K562 (cell line): ENCODE results near the gene GTF3C6. TPM values are rescaled to one million over a fixed set of nuclear protein-coding genes. Genes with fewer than 3 reads are reported as not detected.

ENCODE experiments used
- ATAC-seq: fragments of 200-7000 bp; cut with Tn5 transposase; 3 replicates; pipeline ENCODE4 v1.9.1; 2020; ENCODE audit warnings: moderate library complexity
- BruUV-seq: library from RNA; stranded (reverse); fragments of 400-500 nt; replicated peaks from 2 replicates; lab custom pipeline; 2021; lab: Mats Ljungman, UMichigan
- CTCF ChIA-PET: fragments of 300-600 bp; formaldehyde crosslinking; extraction: SDS; loops from one replicate; lab custom pipeline; 2021; ENCODE audit warnings: low intra/inter-chr PET ratio; lab: Yijun Ruan, JAX
- POLR2A ChIA-PET: fragments of 300-600, 350-650 bp; sonication (Branson Sonifier 250); formaldehyde crosslinking; extraction: SDS; loops from one replicate; lab custom pipeline; 2021; ENCODE audit warnings: antibody characterized with exemption, inconsistent platforms; lab: Yijun Ruan, JAX
- DNase-seq, 4 experiments: peaks; one replicate each; pipeline versions ENCODE4 v3.0.0 to v3.0.0-alpha.2; 2011 to 2018; ENCODE audit warnings: low spot score in 3 of 4, mixed read lengths in 3 of 4; ENCODE audit errors: extremely low read depth in 1 of 4
- FAIRE-seq: peaks from 2 replicates; lab custom pipeline; 2011; peaks lifted over from hg19 to GRCh38; lab: Jason Lieb, UNC
- H2AFZ ChIP-seq: 2 replicates; pipeline ENCODE4 v1.6.0; 2011; ENCODE audit warnings: low read depth, low read length, control low read depth, inconsistent platforms
- H3K27ac ChIP-seq: fragments of 200-600 bp; 3 replicates; pipeline ENCODE4 v1.8.0; 2011; ENCODE audit warnings: low read depth, mild to moderate bottlenecking, control low read depth, inconsistent platforms, low read length, moderate library complexity, mixed read lengths; ENCODE audit errors: extremely low read depth
- H3K27me3 ChIP-seq, 2 experiments: fragments of 300-600 bp in 1 of 2; 2 replicates in 1 of 2; 3 replicates in 1 of 2; pipeline versions ENCODE4 v1.6.0 to v1.8.0; 2011; ENCODE audit warnings: inconsistent platforms in 2 of 2, low read length in 2 of 2, mild to moderate bottlenecking in 1 of 2, mixed read lengths in 1 of 2, moderate library complexity in 1 of 2; ENCODE audit not compliant: control insufficient read depth in 2 of 2, insufficient read depth in 2 of 2
- H3K36me3 ChIP-seq: fragments of 300-600 bp; 3 replicates; pipeline ENCODE4 v1.8.0; 2011; ENCODE audit warnings: mild to moderate bottlenecking, low read length, inconsistent platforms; ENCODE audit not compliant: control insufficient read depth, insufficient read depth
- H3K4me1 ChIP-seq, 2 experiments: fragments of 200-600 bp in 1 of 2; replicated peaks in 1 of 2; 2 replicates in 1 of 2; 3 replicates in 1 of 2; pipeline versions ENCODE4 v1.5.1 to v1.8.0; 2011; ENCODE audit warnings: inconsistent platforms in 2 of 2, low read length in 2 of 2, mild to moderate bottlenecking in 1 of 2, mixed read lengths in 1 of 2, moderate library complexity in 1 of 2; ENCODE audit not compliant: control insufficient read depth in 2 of 2, insufficient read depth in 2 of 2
- H3K4me2 ChIP-seq: 2 replicates; pipeline ENCODE4 v1.6.1; 2011; ENCODE audit warnings: low read length, control low read depth, inconsistent platforms, mixed read lengths; ENCODE audit not compliant: insufficient read depth
- H3K4me3 ChIP-seq: fragments of 200-600 bp; sonication (generic), shearing (Covaris generic); 2 replicates; pipeline ENCODE4 v1.5.1; 2016; ENCODE audit warnings: control low read depth, inconsistent platforms
- H3K79me2 ChIP-seq: fragments of 200-600 bp; 3 replicates; pipeline ENCODE4 v1.8.0; 2011; ENCODE audit warnings: low read length, inconsistent platforms; ENCODE audit not compliant: control insufficient read depth, insufficient read depth
- H3K9ac ChIP-seq, 2 experiments: 2 replicates each; pipeline versions ENCODE4 v1.6.0 to v1.6.1; 2011; ENCODE audit warnings: low read depth in 2 of 2, low read length in 2 of 2, control low read depth in 1 of 2, inconsistent platforms in 1 of 2, mild to moderate bottlenecking in 1 of 2, mixed read lengths in 1 of 2; ENCODE audit not compliant: insufficient read depth in 1 of 2
- H3K9me1 ChIP-seq: one replicate; pipeline ENCODE4 v1.6.0; 2011; ENCODE audit warnings: inconsistent platforms, mild to moderate bottlenecking, low read length, moderate library complexity; ENCODE audit not compliant: control insufficient read depth, insufficient read depth
- H3K9me3 ChIP-seq: replicated peaks from 2 replicates; pipeline ENCODE4 v1.5.1; 2011; ENCODE audit warnings: low read depth, low read length, inconsistent platforms; ENCODE audit not compliant: control insufficient read depth, insufficient read depth
- H4K20me1 ChIP-seq: replicated peaks from 2 replicates; pipeline ENCODE4 v1.6.1; 2011; ENCODE audit warnings: low read length, inconsistent platforms, mixed read lengths; ENCODE audit not compliant: control insufficient read depth, insufficient read depth
- CBX5 ChIP-seq: IDR thresholded peaks from 2 replicates; pipeline ENCODE4 v1.6.1; 2014; ENCODE audit warnings: low read depth, borderline replicate concordance
- CCAR2 ChIP-seq: fragments of 200-400 bp; formaldehyde crosslinking; IDR thresholded peaks from 2 replicates; pipeline ENCODE4 v1.6.1; 2017; ENCODE audit warnings: mild to moderate bottlenecking, low read depth, low read length
- GTF2B ChIP-seq: IDR thresholded peaks from 2 replicates; pipeline ENCODE4 v1.6.1; 2011; ENCODE audit not compliant: insufficient read length; ENCODE audit errors: extremely low read depth
- ZNF3 ChIP-seq: fragments of 250-450 bp; sonication (Bioruptor Pico); IDR thresholded peaks from 2 replicates; pipeline ENCODE4 v1.5.0; 2021; ENCODE audit warnings: mild to moderate bottlenecking, moderate library complexity
- WGBS: fragments of 100-300 bp; shearing (Covaris generic); methylation state at CpG from one replicate; pipeline ENCODE4 v1.1.6; 2016; ENCODE audit warnings: low coverage, mixed read lengths; ENCODE audit not compliant: insufficient coverage; ENCODE audit errors: missing lambda C conversion rate; 5-methylcytosine and 5-hydroxymethylcytosine counted together
- in situ Hi-C: fragments of 300-500 bp; cut with MboI; formaldehyde crosslinking; loops from 4 replicates; pipeline ENCODE4 v1.15.0; 2018; ENCODE audit warnings: inconsistent platforms, mixed read lengths
- intact Hi-C: fragments of 100-400 bp; cut with micrococcal nuclease; formaldehyde crosslinking; loops from 2 replicates; pipeline ENCODE4 v1.14.2; 2022
- polyA plus RNA-seq, 8 experiments: library from polyadenylated mRNA; depleted of rRNA in 4 of 8; stranded (reverse) in 5 of 8; unstranded in 3 of 8; fragments of >200 nt; fragmentation: Nextera tagmentation in 2 of 8; fragmentation: Illumina TruSeq in 1 of 8; extraction: Ambion mirVana in 2 of 8; extraction: Trizol in 1 of 8; gene quantifications; 2 replicates each; pipeline versions ENCODE4 v1.2.1 to v1.2.3, GENCODE V29; 2011 to 2014; ENCODE audit warnings: inconsistent platforms in 1 of 8, missing spikeins in 1 of 8
- total RNA-seq, 7 experiments: library from RNA; depleted of rRNA in 6 of 7; stranded (reverse); fragments of >200 nt in 6 of 7; fragmentation: Illumina TruSeq in 2 of 7; extraction: Trizol in 2 of 7; gene quantifications; 2 replicates each; pipeline versions ENCODE4 v1.2.1 to v1.2.3, GENCODE V29; 2011 to 2021; ENCODE audit warnings: low replicate concordance in 1 of 7

The GTF3C6 gene
- total and polyA plus RNA-seq, 9 of the 15 experiments (the other 6 are each of a cell fraction or from before 2014, with no cell fraction given), result 37.6 to 140 (median 111) TPM

GRCh38 chr6:110938171-110938570 lies 20.3 kb upstream of the GTF3C6 start:
- Histone ChIP-seq H3K4me3 (no peak overlapping the region), H3K9me3 (no peaks in the 10 kb centered on the region; the same call in 1 of the 2 replicates), H3K27ac (no peak overlapping the region), H3K9me1 (no peaks in the 10 kb centered on the region), H3K4me2 (no peak overlapping the region), H3K4me1 (peaks cover 4 to 9% of the 10 kb centered on the region in 2 experiments; a peak in 4 of 5 replicates), H3K79me2 (no peaks in the 10 kb centered on the region), H3K9ac (no peak overlapping the region), H3K36me3 (no peaks in the 10 kb centered on the region), H3K27me3 (no peaks in the 10 kb centered on the region), H2AFZ (0 out of 2 replicates have a peak overlapping the region, but pooled peaks have one; percentile 16), H4K20me1 (no peaks in the 10 kb centered on the region)
- CTCF ChIA-PET, result no interaction called here
- DNase-seq (no peak), FAIRE-seq (no peak), ATAC-seq (no peak)
- BruUV-seq, result no TSS peak
- in situ Hi-C loops (no loop called here), intact Hi-C loops (no loop called here)
- 67% methylated on average over 6 of the region's 6 CpGs for WGBS
- POLR2A ChIA-PET, result no interaction called here
- no peak for TF ChIP-seq ZNF3 (CRISPR knock-in tag)
- no peak for TF ChIP-seq CBX5
- TF ChIP-seq CCAR2, result no peak
- no peak for TF ChIP-seq GTF2B
